ENCODE results near the gene TMEM145.

DNA sequence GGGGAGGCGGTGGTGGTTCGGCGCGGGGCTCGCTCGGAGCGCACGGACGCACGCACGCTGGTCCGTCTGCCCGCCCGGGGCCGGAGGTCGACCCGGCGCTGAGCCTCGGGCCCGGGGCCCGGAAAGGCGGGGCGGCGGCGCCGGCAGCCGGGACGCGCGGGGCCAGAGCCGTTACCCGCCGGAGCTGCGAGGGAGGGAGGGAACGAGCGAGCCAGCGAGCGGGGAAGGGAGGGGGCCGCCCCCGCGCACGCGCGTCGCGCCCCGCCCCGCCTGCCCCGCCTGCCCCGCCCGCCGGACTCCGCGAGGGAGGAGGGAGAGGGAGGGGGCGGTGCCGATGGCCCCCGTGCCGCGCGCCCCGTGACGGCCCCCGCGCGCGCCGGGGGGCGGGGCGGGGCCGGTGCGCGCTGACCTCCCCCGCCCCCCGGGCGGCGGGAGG lies 29.0 kb upstream of the TMEM145 start:
- TF ChIP-seq CTCF (optimal IDR thresholded peaks at IDR 0.05 in 1 of 3, IDR thresholded peaks at IDR 0.05 in 1 of 3, conservative IDR thresholded peaks at IDR 0.05 in 1 of 3; ENCODE audit: extremely low read depth in 1 of 3, insufficient read depth in 2 of 3, low read length in 3 of 3), result no peak
- TF ChIP-seq EZH2 (IDR thresholded peaks at IDR 0.05; ENCODE audit: low read length), result no peak

Measured in keratinocyte (primary cell).